Epithelial cell of alveolus of lung (primary cell): Measurements from ENCODE around the gene FKBP14. TPM values are rescaled to one million over a fixed set of nuclear protein-coding genes. Genes with fewer than 3 reads are reported as not detected.

Source experiments
- total RNA-seq: library from RNA; depleted of rRNA; stranded (reverse); fragments of >200 nt; gene quantifications from 2 replicates; pipeline ENCODE4 v1.2.1, GENCODE V29; 2015

Gene FKBP14, protein sequence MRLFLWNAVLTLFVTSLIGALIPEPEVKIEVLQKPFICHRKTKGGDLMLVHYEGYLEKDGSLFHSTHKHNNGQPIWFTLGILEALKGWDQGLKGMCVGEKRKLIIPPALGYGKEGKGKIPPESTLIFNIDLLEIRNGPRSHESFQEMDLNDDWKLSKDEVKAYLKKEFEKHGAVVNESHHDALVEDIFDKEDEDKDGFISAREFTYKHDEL
- total RNA-seq = 19.6 and 25.6 TPM in 2 replicates

DNA sequence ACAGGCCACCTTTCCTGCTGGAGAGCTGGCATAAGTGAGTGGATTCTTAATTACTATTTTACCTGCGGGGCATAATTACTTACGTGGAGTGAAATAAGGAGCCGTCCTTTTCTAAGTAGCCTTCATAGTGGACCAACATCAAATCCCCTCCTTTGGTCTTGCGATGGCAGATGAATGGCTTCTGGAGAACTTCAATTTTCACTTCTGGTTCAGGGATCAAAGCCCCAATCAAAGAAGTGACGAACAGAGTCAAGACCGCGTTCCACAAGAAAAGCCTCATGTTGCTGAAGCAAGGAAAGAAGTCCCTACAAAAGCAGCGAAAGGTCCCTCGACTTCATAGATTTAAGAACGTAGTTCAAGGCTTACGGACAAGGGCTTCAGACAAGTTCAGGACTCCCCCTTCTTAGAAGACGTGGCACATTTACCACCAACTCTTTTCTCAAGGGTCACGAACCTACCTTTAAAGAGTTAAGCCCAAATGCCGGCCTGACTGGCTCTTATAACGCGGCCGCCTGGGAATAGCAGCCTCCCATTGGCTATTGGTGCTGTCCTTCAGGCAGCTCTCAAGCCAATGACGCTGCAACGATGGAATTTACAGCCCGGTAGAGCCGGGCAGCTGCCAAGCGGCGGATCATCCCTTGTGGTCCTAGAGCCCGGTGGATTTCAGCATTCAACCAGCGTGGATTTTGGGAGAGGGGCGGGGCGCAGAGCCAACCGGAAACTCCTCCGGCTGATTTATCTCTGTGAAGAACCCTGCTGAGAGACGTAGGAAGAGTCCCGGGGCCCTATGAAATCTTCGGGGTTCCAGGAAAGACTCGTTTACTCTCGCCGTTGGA is at the start of gene FKBP14:
Gene FKBP14 (minus strand): TSS at position 474 of the 836 bp plus-strand sequence. CDS start 194 bp downstream, at position 280.

DNA sequence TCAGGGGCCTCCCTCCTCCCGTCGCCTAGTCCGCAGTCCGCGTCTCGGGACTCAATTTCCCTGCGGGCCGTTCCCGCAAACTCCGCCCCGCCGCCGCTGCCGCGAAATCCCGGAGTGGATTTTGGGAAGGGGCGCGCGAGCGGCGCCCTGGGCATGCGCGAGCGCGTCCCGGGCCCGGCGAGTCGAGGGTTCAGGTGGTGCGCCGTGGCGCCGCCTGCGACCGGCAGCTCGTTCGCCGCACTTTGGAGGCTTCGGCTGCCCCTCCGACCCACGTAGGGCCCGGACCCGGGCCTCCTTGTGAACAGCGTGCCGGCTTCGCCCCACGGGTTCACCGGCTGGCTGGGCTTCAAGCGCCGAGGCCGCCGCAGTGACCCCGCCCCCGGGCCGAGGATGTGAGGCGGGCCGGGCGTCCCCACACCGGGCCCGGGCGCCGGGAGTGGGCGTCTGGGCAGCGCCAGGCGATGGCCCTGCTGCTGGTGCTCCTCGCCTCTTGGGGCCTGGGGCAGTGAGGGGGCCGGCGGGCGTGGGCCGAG is 1.8 kb upstream of the FKBP14 start, which contains the start of gene PLEKHA8:
Gene PLEKHA8 (plus strand): TSS at position 197 of the 533 bp plus-strand sequence. CDS start 351 bp downstream, outside the sequence.

DNA sequence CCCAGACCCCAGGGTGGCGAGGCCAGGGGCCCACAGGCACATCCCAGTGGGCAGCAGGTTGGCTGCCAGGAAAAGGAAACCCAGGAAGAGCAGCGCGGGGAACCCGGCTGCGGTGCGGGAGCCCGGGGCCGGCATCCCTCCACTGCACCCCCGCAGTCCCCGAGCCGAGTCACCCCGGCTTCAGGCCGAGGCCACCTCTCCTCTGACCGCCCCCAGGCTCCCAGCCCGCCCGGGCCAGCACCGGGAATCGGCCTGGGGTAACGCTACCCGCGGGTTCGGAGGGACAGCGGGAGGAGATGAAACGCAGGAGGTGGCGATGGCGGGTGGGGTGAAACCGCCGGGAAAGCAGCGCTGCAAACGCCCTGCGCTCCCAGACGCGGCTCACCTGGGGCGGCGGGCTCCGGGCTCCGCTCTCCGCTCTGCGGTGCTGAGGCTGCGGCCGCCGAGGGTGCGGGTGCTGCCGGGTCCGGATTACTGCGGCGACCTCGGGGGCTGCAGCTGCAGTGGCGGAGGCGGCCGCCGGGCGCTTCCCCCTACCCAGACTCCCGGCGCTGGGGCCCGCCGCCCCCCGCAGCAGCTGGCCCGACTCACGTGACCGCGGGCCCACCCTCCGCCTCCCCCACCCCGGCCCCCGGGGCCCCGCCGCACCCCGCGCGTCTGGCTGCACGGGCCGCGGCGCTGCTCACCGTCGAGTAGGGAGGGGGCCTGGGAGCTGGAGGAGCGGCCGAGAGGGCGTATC is 37.1 kb downstream of the FKBP14 start, which contains the start of gene SCRN1:
Gene SCRN1 (minus strand): TSS at position 545 of the 739 bp plus-strand sequence. CDS start 20,734 bp downstream, outside the sequence.

Other genes starting within 250 kb of the FKBP14 start
- not detected in 2 replicates for gene WIPF3, start 220.2 kb downstream of the FKBP14 start, total RNA-seq
- gene SCRN1, start 36.9 kb downstream of the FKBP14 start, total RNA-seq = 76.3 and 76.5 TPM in 2 replicates
- gene PLEKHA8, start 1.7 kb upstream of the FKBP14 start, total RNA-seq = 7.5 and 9.8 TPM in 2 replicates
- gene MTURN, start 108.3 kb upstream of the FKBP14 start, total RNA-seq = 4.3 and 8.8 TPM in 2 replicates